Cardiac muscle cell (in vitro differentiated cells and primary cell): ENCODE data around the gene GNAS-AS1. TPM values are rescaled to one million over a fixed set of nuclear protein-coding genes. Genes with fewer than 3 reads are reported as not detected.

Source experiments
- DNase-seq, 2 donors: peaks; one replicate each; pipeline versions ENCODE4 v3.0.0 to v3.0.0-alpha.2; 2010 to 2017; ENCODE audit warnings: low read depth in 1 of 2, low spot score in 1 of 2
- H3K27ac ChIP-seq: fragments of 200-600 bp; sonication (generic); 2 replicates; pipeline ENCODE4 v1.5.1; 2016
- H3K27me3 ChIP-seq: fragments of 200-600 bp; sonication (generic); 2 replicates; pipeline ENCODE4 v1.6.0; 2016; ENCODE audit warnings: control low read depth
- H3K36me3 ChIP-seq: fragments of 200-600 bp; sonication (generic); 2 replicates; pipeline ENCODE4 v1.5.1; 2016; ENCODE audit warnings: control low read depth
- H3K4me1 ChIP-seq: fragments of 200-600 bp; sonication (generic); 2 replicates; pipeline ENCODE4 v1.8.1; 2017; ENCODE audit warnings: low read depth, mild to moderate bottlenecking, mixed run types
- H3K4me3 ChIP-seq: fragments of 200-600 bp; sonication (generic); 2 replicates; pipeline ENCODE4 v1.5.1; 2016; ENCODE audit warnings: mild to moderate bottlenecking
- H3K9me3 ChIP-seq: fragments of 200-600 bp; sonication (generic); 2 replicates; pipeline ENCODE4 v1.5.1; 2017; ENCODE audit warnings: low read depth, mild to moderate bottlenecking, control low read depth
- CTCF ChIP-seq: IDR thresholded peaks from 2 replicates; pipeline ENCODE4 v1.5.1; 2012; ENCODE audit warnings: low read depth, mild to moderate bottlenecking, low read length
- polyA plus RNA-seq: library from polyadenylated mRNA; unstranded; fragments of >200 nt; fragmentation: Nextera tagmentation; extraction: Ambion mirVana; gene quantifications from 2 replicates; pipeline ENCODE4 v1.2.1, GENCODE V29; 2016
- total RNA-seq: library from RNA; depleted of rRNA; stranded (reverse); fragments of >200 nt; gene quantifications from 2 replicates; pipeline ENCODE4 v1.2.3, GENCODE V29; 2016

Gene GNAS-AS1
- total and polyA plus RNA-seq, 2 experiments from 2014 or later = 1.4 to 1.8 TPM

- Histone ChIP-seq H3K4me3 (peak overlapping the region; percentile 52), H3K4me1 (no peaks in the 10 kb centered on the region), H3K9me3 (no peaks in the 10 kb centered on the region), H3K27ac (no peak overlapping the region), H3K27me3 (peaks cover 51% of the 10 kb centered on the region), H3K36me3 (no peaks in the 10 kb centered on the region)
- TF ChIP-seq CTCF = no peak
- DNase-seq = peak in 1 of 2 donors; percentile 16
Measured at GRCh38 chr20:58851221-58851968, 693 bp upstream of the GNAS-AS1 start.

- Histone ChIP-seq H3K27me3 (peaks cover 35% of the 10 kb centered on the region), H3K9me3 (no peaks in the 10 kb centered on the region), H3K27ac (no peak overlapping the region), H3K36me3 (no peaks in the 10 kb centered on the region), H3K4me1 (peaks cover 7% of the 10 kb centered on the region), H3K4me3 (no peak overlapping the region)
- no peak for DNase-seq
- TF ChIP-seq CTCF = no peak
Measured at GRCh38 chr20:58847463-58847862, 3.2 kb downstream of the GNAS-AS1 start.

GRCh38 chr20:58845706-58846105 lies 5.0 kb downstream of the GNAS-AS1 start:
- Histone ChIP-seq H3K27ac (no peak overlapping the region), H3K27me3 (peaks cover 38% of the 10 kb centered on the region), H3K4me3 (no peak overlapping the region), H3K4me1 (peaks cover 7% of the 10 kb centered on the region), H3K36me3 (no peaks in the 10 kb centered on the region), H3K9me3 (no peaks in the 10 kb centered on the region)
- no peak for TF ChIP-seq CTCF
- DNase-seq = no peak

GRCh38 chr20:58843128-58843556 lies 7.6 kb downstream of the GNAS-AS1 start:
- no peak overlapping the region for H3K27ac ChIP-seq
- H3K27me3 ChIP-seq = peaks cover 57% of the 10 kb centered on the region
- no peak for DNase-seq

GRCh38 chr20:58842276-58842675 lies 8.4 kb downstream of the GNAS-AS1 start:
- Histone ChIP-seq H3K4me1 (peaks cover 7% of the 10 kb centered on the region), H3K27ac (no peak overlapping the region), H3K36me3 (no peaks in the 10 kb centered on the region), H3K4me3 (no peak overlapping the region), H3K27me3 (peaks cover 57% of the 10 kb centered on the region), H3K9me3 (no peaks in the 10 kb centered on the region)
- TF ChIP-seq CTCF = no peak
- no peak for DNase-seq

More at GRCh38 chr20:58843128-58843556, 7.6 kb downstream of the GNAS-AS1 start:
- Histone ChIP-seq H3K4me3 (no peak overlapping the region), H3K36me3 (no peaks in the 10 kb centered on the region), H3K4me1 (peaks cover 7% of the 10 kb centered on the region), H3K9me3 (no peaks in the 10 kb centered on the region)
- TF ChIP-seq CTCF = no peak
